Progenitor cell of endocrine pancreas (in vitro differentiated cells): ENCODE results near the gene ATG10. TPM values are rescaled to one million over a fixed set of nuclear protein-coding genes. Genes with fewer than 3 reads are reported as not detected.
"Not testable (repeated sequence)": the region's sequence is repeated elsewhere in the genome, so short reads cannot be mapped to it uniquely, and the experiment has no call there.

Source experiments
- DNase-seq: peaks from one replicate; pipeline ENCODE4 v3.0.0; 2021; ENCODE audit warnings: low spot score; ENCODE audit not compliant: unreplicated experiment
- H3K27ac Mint-ChIP-seq: 2 replicates; pipeline ENCODE4 v1.8.0; 2021; ENCODE audit warnings: mild to moderate bottlenecking, moderate library complexity, mixed read lengths
- H3K27me3 Mint-ChIP-seq: 2 replicates; pipeline ENCODE4 v1.8.0; 2021; ENCODE audit warnings: mixed read lengths
- H3K36me3 Mint-ChIP-seq: 2 replicates; pipeline ENCODE4 v1.8.0; 2022; ENCODE audit warnings: mixed read lengths; ENCODE audit not compliant: insufficient read depth
- H3K4me1 Mint-ChIP-seq: 2 replicates; pipeline ENCODE4 v1.8.0; 2021; ENCODE audit warnings: low read depth, mixed read lengths
- H3K4me3 Mint-ChIP-seq: 2 replicates; pipeline ENCODE4 v1.8.0; 2021; ENCODE audit warnings: low read depth, mild to moderate bottlenecking, moderate library complexity, mixed read lengths
- H3K9me3 Mint-ChIP-seq: 2 replicates; pipeline ENCODE4 v1.8.0; 2021; ENCODE audit warnings: low read depth, mixed read lengths
- CTCF ChIP-seq: fragments of 200-600 bp; sonication (generic); IDR thresholded peaks from one replicate; pipeline ENCODE4 v1.5.0; 2021; ENCODE audit warnings: antibody characterized with exemption, mild to moderate bottlenecking; ENCODE audit not compliant: unreplicated experiment
- total RNA-seq: library from RNA; stranded (reverse); gene quantifications from 2 replicates; pipeline ENCODE4 v1.2.1, GENCODE V29; 2021

Gene ATG10
- total RNA-seq, 1 donor from 2014 or later, result 10.8 TPM

GRCh38 chr5:82106756-82107155 is 134.9 kb downstream of the ATG10 start:
- peaks cover 15% of the 10 kb centered on the region for H3K4me1 Mint-ChIP-seq
- H3K27ac Mint-ChIP-seq, result no peak overlapping the region
- H3K36me3 Mint-ChIP-seq, result no peaks in the 10 kb centered on the region

DNA sequence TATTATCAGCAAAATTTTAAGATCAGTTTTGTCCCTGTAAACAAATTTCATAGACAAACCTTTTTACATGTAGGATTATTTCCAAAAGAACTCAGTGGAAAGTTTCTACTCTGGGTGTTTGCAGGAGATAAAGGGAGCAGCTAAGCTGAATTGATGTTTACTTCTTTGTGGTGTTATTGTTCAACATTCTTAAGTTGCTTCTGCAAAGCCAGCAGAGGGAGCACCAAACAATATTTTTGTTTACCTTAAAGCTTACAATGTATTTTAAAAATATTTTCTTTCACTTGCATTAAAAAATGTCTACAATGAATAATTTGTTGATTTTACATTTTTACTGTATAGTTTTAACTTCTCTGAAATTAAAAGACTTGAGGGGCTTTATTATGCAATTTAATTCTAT is 135.4 kb downstream of the ATG10 start:
- Mint-ChIP-seq H3K9me3 (no peaks in the 10 kb centered on the region), H3K36me3 (no peaks in the 10 kb centered on the region), H3K4me1 (peaks cover 15% of the 10 kb centered on the region), H3K27me3 (no peaks in the 10 kb centered on the region), H3K27ac (no peak overlapping the region), H3K4me3 (no peak overlapping the region)
- DNase-seq, result no peak
- peak; percentile 39 for TF ChIP-seq CTCF

More at GRCh38 chr5:82106756-82107155, 134.9 kb downstream of the ATG10 start:
- H3K4me3 Mint-ChIP-seq, result no peak overlapping the region
- no peak for TF ChIP-seq CTCF
- H3K9me3 Mint-ChIP-seq, result no peaks in the 10 kb centered on the region
- DNase-seq, result no peak
- no peaks in the 10 kb centered on the region for H3K27me3 Mint-ChIP-seq

- H3K36me3 Mint-ChIP-seq, result no peaks in the 10 kb centered on the region
- H3K27ac Mint-ChIP-seq, result peak overlapping the region; percentile 2
- peaks cover 18% of the 10 kb centered on the region for H3K4me1 Mint-ChIP-seq
- no peak for DNase-seq
- H3K4me3 Mint-ChIP-seq, result no peak overlapping the region
- no peaks in the 10 kb centered on the region for H3K27me3 Mint-ChIP-seq
- TF ChIP-seq CTCF, result no peak
- no peaks in the 10 kb centered on the region for H3K9me3 Mint-ChIP-seq
Measured at GRCh38 chr5:82109013-82109412, 137.2 kb downstream of the ATG10 start.

DNA sequence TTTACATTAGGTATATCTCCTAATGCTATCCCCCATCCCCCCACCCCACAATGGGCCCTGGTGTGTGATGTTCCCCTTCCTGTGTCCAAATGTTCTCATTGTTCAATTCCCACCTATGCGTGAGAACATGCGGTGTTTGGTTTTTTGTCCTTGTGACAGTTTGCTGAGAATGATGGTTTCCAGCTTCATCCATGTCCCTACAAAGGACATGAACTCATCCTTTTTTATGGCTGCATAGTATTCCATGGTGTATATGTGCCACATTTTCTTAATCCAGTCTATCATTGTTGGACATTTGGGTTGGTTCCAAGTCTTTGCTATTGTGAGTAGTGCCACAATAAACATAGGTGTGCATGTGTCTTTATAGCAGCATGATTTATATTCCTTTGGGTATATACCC is 138.1 kb downstream of the ATG10 start:
- not testable (repeated sequence) for H3K27ac Mint-ChIP-seq, DNase-seq, H3K9me3 Mint-ChIP-seq, H3K4me3 Mint-ChIP-seq, H3K27me3 Mint-ChIP-seq, H3K36me3 Mint-ChIP-seq
- peaks cover 18% of the 10 kb centered on the region for H3K4me1 Mint-ChIP-seq

GRCh38 chr5:82111191-82111590 is 139.4 kb downstream of the ATG10 start:
- H3K36me3 Mint-ChIP-seq, result no peaks in the 10 kb centered on the region
- H3K4me1 Mint-ChIP-seq, result peaks cover 18% of the 10 kb centered on the region
- no peak overlapping the region for H3K27ac Mint-ChIP-seq
- H3K9me3 Mint-ChIP-seq, result no peaks in the 10 kb centered on the region
- no peak for TF ChIP-seq CTCF
- H3K4me3 Mint-ChIP-seq, result no peak overlapping the region
- no peaks in the 10 kb centered on the region for H3K27me3 Mint-ChIP-seq
- DNase-seq, result no peak

- H3K27me3 Mint-ChIP-seq, result no peaks in the 10 kb centered on the region
- H3K9me3 Mint-ChIP-seq, result no peaks in the 10 kb centered on the region
- peaks cover 3% of the 10 kb centered on the region for H3K4me1 Mint-ChIP-seq
- no peak for TF ChIP-seq CTCF
- DNase-seq, result no peak
- H3K4me3 Mint-ChIP-seq, result no peak overlapping the region
- H3K27ac Mint-ChIP-seq, result no peak overlapping the region
- H3K36me3 Mint-ChIP-seq, result no peaks in the 10 kb centered on the region
Measured at GRCh38 chr5:82115858-82116257, 144.0 kb downstream of the ATG10 start.
